Upper lobe of right lung (tissue), 1 donor: ENCODE results near the gene TBC1D17. TPM values are rescaled to one million over a fixed set of nuclear protein-coding genes. Genes with fewer than 3 reads are reported as not detected.

Experiments used
- ATAC-seq: fragments of 200-7000 bp; cut with Tn5 transposase; one replicate; pipeline ENCODE4 v1.9.1; 2020; ENCODE audit warnings: mild to moderate bottlenecking, moderate library complexity
- DNase-seq: peaks from one replicate; pipeline ENCODE4 v3.0.0-alpha.2; 2020
- H3K27ac ChIP-seq: fragments of 200-600 bp; one replicate; pipeline ENCODE4 v1.8.0; 2022
- H3K27me3 ChIP-seq: fragments of 200-600 bp; one replicate; pipeline ENCODE4 v1.8.0; 2022; ENCODE audit warnings: mild to moderate bottlenecking
- H3K36me3 ChIP-seq: fragments of 200-600 bp; one replicate; pipeline ENCODE4 v1.8.0; 2022
- H3K4me1 ChIP-seq: fragments of 200-600 bp; one replicate; pipeline ENCODE4 v1.8.0; 2022
- H3K4me3 ChIP-seq: fragments of 200-600 bp; one replicate; pipeline ENCODE4 v1.8.0; 2022; ENCODE audit warnings: mild to moderate bottlenecking
- H3K9me3 ChIP-seq: fragments of 200-600 bp; one replicate; pipeline ENCODE4 v1.8.0; 2022
- intact Hi-C: fragments of 100-400 bp; cut with DNase I; formaldehyde crosslinking; loops from one replicate; pipeline ENCODE4 v1.11.0; 2022
- total RNA-seq: library from RNA; stranded (reverse); fragmentation: NEBNext Ultra II Directional; extraction: Animal tissue kit (Norgen Biotek cat#: 25700); gene quantifications from one replicate; pipeline ENCODE4 v1.2.1, GENCODE V29; 2021
- TF ChIP-seq, protein P1 (sequence below): fragments of 200-600 bp; IDR thresholded peaks from one replicate; pipeline ENCODE4 v1.8.0; 2022; ENCODE audit warnings: antibody characterized with exemption
- donor health status: DM: no; HTN: yes; CAD: no; lungs with severe emphysema.

Gene TBC1D17
- total RNA-seq, 1 donor from 2014 or later, result 57.1 TPM

DNA sequence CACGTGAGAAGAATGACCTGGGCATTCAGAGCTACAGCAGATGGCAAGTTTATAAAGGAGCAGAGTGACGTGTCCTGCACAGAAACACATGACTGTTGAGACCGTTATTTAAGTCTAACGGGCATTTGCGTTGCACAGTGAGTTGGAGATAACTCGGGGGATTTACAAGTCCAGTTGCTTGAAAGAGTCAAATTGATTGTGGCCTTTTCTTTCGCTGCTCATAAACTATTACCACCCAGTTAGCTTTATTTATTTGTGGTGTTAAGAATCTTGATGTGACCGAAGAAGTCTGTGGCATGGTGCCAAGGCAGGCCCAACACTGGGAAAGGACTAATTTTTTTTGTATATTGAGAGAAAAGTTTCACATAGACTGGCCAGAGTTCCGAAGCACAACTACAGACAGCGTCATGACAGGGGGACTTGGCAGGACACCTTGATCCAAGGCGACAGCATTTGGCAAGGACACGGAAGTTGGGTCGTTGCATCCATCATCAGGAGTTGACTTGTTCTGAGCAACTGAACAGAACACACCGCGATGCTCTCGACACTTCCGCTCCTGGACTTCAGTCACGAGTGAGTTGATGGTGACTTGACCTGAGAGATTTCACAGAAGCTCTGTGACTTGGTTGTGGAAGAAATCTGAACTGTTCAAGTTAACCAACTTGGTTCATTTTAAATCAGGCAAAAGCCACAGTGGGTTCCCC lies 38.5 kb upstream of the TBC1D17 start:
- Histone ChIP-seq H3K4me1 (no peaks in the 10 kb centered on the region), H3K27me3 (no peaks in the 10 kb centered on the region), H3K36me3 (peaks cover 41% of the 10 kb centered on the region), H3K9me3 (no peaks in the 10 kb centered on the region), H3K4me3 (no peak overlapping the region), H3K27ac (no peak overlapping the region)
- TF ChIP-seq, protein P1, sequence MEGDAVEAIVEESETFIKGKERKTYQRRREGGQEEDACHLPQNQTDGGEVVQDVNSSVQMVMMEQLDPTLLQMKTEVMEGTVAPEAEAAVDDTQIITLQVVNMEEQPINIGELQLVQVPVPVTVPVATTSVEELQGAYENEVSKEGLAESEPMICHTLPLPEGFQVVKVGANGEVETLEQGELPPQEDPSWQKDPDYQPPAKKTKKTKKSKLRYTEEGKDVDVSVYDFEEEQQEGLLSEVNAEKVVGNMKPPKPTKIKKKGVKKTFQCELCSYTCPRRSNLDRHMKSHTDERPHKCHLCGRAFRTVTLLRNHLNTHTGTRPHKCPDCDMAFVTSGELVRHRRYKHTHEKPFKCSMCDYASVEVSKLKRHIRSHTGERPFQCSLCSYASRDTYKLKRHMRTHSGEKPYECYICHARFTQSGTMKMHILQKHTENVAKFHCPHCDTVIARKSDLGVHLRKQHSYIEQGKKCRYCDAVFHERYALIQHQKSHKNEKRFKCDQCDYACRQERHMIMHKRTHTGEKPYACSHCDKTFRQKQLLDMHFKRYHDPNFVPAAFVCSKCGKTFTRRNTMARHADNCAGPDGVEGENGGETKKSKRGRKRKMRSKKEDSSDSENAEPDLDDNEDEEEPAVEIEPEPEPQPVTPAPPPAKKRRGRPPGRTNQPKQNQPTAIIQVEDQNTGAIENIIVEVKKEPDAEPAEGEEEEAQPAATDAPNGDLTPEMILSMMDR, result no peak
- ATAC-seq, result no peak
- intact Hi-C loops, result no loop called here
- DNase-seq, result no peak

DNA sequence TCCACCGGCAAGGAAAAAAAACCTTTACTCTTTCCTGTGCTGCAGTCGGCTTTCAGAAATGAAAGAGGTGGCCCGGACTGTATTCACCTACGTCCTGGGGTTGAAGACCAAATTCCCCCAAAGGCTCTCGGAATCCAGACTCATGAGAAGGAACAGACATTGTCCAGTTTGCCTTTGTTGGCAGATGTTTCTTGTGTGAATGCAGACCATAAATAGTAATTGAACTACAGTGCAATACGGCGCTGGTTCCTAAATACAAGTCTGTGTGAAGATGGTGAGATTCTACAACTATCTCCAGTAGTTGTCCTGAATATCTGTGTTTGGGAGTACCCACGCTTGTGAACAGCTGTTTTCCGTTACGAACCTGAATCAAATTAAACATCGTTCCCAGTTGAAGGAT lies 37.8 kb upstream of the TBC1D17 start:
- intact Hi-C loops, result no loop called here
- peaks cover 35% of the 10 kb centered on the region for H3K36me3 ChIP-seq

DNA sequence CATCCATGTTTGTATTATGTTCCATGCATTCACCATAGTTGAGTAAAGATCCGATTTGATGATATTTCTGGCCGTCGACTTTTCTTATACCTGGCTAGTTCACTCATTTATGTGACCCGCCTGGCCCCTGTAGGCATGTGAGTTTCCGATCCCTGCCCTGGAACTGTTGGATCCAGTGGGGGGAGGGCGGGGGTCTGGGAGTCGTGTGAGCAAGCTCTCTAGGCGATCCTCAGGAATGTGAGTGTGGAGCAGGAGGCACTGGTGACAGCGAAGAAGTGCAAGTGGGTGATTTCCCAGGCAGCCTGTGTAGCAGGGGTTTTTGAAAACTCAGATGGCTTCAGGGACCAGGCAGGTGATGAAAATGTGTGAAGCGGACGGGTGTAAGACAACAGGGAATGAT lies 37.2 kb upstream of the TBC1D17 start:
- TF ChIP-seq, protein P1, result no peak
- ATAC-seq, result no peak
- Histone ChIP-seq H3K36me3 (peaks cover 29% of the 10 kb centered on the region), H3K4me3 (no peak overlapping the region), H3K9me3 (no peaks in the 10 kb centered on the region), H3K4me1 (no peaks in the 10 kb centered on the region), H3K27ac (no peak overlapping the region), H3K27me3 (no peaks in the 10 kb centered on the region)
- intact Hi-C loops, result no loop called here
- no peak for DNase-seq

More for the DNA sequence above, 37.8 kb upstream of the TBC1D17 start:
- no peak overlapping the region for H3K4me3 ChIP-seq
- TF ChIP-seq, protein P1, result no peak
- no peaks in the 10 kb centered on the region for H3K4me1 ChIP-seq
- no peaks in the 10 kb centered on the region for H3K9me3 ChIP-seq
- no peak for DNase-seq
- no peak for ATAC-seq
- no peaks in the 10 kb centered on the region for H3K27me3 ChIP-seq
- H3K27ac ChIP-seq, result no peak overlapping the region

DNA sequence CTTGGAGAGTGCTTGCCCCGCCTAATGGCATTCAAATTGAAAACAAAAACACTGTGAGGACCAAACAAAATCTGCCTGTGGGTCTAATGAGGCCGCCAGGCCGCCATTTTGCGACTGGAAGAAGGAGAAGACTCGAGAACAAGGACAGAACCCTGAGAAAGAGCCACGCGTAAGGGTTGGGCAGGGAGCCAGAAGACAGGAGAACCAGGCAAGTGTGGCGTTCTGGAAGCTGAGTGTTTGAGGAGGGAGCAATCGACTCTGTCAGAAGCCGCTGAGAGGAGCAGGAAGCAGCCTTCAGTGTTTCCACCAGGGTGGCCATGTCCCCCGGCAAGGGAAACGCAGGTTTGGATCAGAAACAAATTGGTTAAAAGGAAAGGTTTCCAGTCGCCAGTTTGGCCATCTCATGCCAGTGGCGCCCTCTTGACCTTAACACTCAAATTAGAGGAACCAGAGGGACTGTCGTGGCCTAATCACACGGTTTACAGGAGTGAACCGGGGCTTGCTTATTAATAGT lies 36.7 kb upstream of the TBC1D17 start:
- TF ChIP-seq, protein P1, result no peak
- no peaks in the 10 kb centered on the region for H3K4me1 ChIP-seq
- no peaks in the 10 kb centered on the region for H3K27me3 ChIP-seq
- intact Hi-C loops, result no loop called here
- H3K36me3 ChIP-seq, result peaks cover 24% of the 10 kb centered on the region
- no peak overlapping the region for H3K4me3 ChIP-seq
- no peaks in the 10 kb centered on the region for H3K9me3 ChIP-seq
- ATAC-seq (no peak), DNase-seq (no peak)
- H3K27ac ChIP-seq, result no peak overlapping the region

DNA sequence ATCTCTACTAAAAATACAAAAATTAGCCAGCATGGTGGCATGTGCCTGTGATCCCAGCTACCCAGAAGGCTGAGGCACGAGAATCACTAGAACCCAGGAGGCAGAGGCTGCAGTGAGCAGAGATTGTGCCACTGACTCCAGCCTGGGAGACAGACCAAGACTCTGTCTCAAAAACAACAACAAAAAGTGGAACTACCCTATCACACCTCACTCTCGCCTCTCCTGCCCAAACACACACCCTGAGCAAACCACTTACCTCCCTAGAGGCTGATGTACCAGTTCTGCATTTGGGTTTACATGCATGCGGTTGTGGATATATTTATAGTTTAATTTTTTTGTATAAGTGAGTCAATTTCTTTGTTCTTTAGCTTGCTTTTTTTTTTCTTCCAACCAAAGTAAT lies 34.2 kb upstream of the TBC1D17 start:
- H3K9me3 ChIP-seq, result no peaks in the 10 kb centered on the region
- no peaks in the 10 kb centered on the region for H3K27me3 ChIP-seq
- ATAC-seq (no peak), DNase-seq (no peak)
- no peak overlapping the region for H3K4me3 ChIP-seq
- peaks cover 3% of the 10 kb centered on the region for H3K4me1 ChIP-seq
- no peak overlapping the region for H3K27ac ChIP-seq
- TF ChIP-seq, protein P1, result no peak
- intact Hi-C loops, result no loop called here
- H3K36me3 ChIP-seq, result peaks cover 10% of the 10 kb centered on the region
